HAP-1 (cell line): Measurements from ENCODE around the gene CD7.
"Not testable (repeated sequence)": the region's sequence is repeated elsewhere in the genome, so short reads cannot be mapped to it uniquely, and the experiment has no call there.

Source experiments
- DNase-seq, 2 experiments: peaks; one replicate each; pipeline ENCODE4 v3.0.0-alpha.2; 2016 to 2020; ENCODE audit warnings: low spot score in 2 of 2
- H3K27me3 ChIP-seq: fragments of 250-450 bp; sonication (Bioruptor Pico); 2 replicates; pipeline ENCODE4 v1.5.1; 2020; ENCODE audit warnings: low read depth, mild to moderate bottlenecking, moderate library complexity
- H3K36me3 ChIP-seq: fragments of 250-450 bp; sonication (Bioruptor Pico); replicated peaks from 2 replicates; pipeline ENCODE4 v1.5.1; 2020; ENCODE audit warnings: mild to moderate bottlenecking
- H3K4me1 ChIP-seq: fragments of 250-450 bp; sonication (Bioruptor Pico); 2 replicates; pipeline ENCODE4 v1.5.1; 2020; ENCODE audit warnings: mild to moderate bottlenecking
- H3K4me3 ChIP-seq: fragments of 250-450 bp; sonication (Bioruptor Pico); 2 replicates; pipeline ENCODE4 v1.5.1; 2020; ENCODE audit warnings: mild to moderate bottlenecking, moderate library complexity
- H3K9me3 ChIP-seq: fragments of 250-450 bp; sonication (Bioruptor Pico); 2 replicates; pipeline ENCODE4 v1.5.1; 2020; ENCODE audit warnings: mild to moderate bottlenecking, moderate library complexity
- in situ Hi-C: fragments of 300-500 bp; cut with MboI; formaldehyde crosslinking; loops from 3 replicates; pipeline ENCODE4 v1.14.3; 2020; ENCODE audit warnings: low sequenced_read_pairs, inconsistent platforms, mixed read lengths

CD7 gene

DNA sequence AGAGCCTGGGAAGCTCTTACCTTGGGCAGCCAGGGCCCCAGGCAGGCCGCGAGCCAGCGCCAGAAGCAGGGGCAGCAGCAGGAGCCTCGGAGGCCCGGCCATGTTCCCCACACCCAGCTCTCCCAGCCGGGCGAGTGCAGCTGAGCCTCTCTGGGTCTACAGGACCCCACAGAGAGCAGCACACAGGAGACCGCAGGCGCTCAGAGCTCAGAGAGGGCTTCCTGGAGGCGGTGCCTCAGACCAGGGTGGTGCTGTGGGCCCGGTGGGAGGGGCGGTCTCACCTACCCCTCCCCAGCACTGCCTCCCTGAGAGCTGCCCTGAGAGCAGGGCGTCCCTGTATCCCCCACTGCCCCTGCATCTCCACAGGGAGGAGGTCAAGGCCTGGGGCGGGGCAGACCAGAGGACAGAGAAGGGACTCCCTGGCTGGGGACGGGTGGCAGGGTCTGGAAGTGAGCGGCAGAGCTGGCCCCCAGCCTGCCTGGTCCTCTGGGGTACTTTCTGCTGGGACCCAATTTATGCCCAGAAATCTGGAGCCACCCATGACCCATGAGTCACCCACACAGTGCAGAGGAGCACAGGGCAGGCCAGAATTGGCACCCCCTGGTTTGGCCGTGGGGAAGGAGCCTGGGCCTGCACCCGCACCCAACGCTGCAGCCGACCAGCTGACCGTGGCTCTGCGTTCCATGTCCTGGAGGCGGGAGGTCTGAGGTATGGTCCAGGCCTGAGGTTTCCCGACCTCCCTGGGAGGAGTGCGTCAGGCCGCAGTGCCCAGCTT lies at the start of gene CD7:
CD7 (minus strand) TSS at position 215 of the 775 bp plus-strand sequence; CDS start at position 102, 113 bp downstream.
- Histone ChIP-seq H3K9me3 (no peaks in the 10 kb centered on the region), H3K4me1 (peaks cover 4% of the 10 kb centered on the region; the same call in 1 of the 2 replicates), H3K27me3 (peaks cover 13% of the 10 kb centered on the region), H3K4me3 (no peak within 1 kb of the TSS), H3K36me3 (no peaks in the 10 kb centered on the region)
- in situ Hi-C loops: no loop called here
- no peak for DNase-seq

DNA sequence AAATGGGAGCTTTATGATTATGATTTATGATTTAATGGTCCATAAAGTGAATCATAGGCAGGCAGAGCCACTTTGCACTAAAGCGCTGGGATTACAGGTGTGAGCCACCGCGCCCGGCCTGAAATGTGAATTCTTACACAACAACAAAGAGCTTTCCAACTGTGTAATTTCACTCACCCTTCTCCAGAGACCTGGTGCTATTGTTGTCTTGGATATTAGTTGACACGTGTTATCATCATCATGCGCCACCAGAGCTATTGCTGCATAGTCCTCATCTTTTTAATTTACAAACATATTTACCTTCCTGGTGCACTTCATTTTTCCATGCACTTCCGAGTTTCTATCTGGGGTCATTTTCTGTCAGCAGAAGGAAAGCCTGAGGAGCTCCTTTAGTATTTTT lies 49.3 kb upstream of the CD7 start:
- in situ Hi-C loops: no loop called here
- no peaks in the 10 kb centered on the region for H3K27me3 ChIP-seq
- no peaks in the 10 kb centered on the region; the same call in 1 of the 2 replicates for H3K4me1 ChIP-seq
- H3K4me3 ChIP-seq: no peak overlapping the region
- no peaks in the 10 kb centered on the region for H3K36me3 ChIP-seq
- no peaks in the 10 kb centered on the region for H3K9me3 ChIP-seq
- DNase-seq: no peak

DNA sequence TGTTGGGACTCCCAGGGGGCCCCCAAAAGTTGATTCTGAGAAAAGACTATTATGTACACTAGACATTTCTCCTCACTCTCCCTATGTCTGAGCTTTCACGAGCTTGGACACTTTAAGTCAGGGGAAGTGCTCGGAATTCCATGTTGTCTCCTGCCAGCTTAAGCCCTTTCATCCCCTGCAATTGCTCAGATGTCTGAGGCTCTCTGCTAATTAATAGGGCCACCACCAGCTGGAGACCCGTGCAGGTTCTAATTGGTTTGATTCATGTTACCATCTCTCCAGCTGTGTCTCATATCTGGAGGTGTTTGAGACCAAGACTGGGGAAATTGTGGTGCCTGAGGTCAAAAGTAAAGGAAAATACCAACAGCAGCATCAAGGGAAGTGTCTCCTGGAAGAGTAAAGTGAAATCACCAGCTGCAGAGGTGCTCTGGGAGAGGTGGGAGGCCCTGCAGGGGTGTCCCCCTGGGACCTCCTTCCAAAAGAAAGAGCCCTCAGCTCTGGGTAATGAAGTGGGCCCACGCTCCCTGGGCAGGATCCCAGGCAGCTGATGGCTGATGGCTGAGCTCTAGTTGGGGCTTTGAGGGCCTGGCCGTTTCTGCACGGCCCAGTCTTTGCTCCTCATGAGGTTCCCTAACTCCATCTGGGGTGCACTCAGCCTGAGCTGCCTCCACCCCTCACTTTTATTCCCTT lies 48.3 kb upstream of the CD7 start:
- Histone ChIP-seq H3K4me3 (no peak overlapping the region), H3K4me1 (no peaks in the 10 kb centered on the region; the same call in 1 of the 2 replicates), H3K27me3 (no peaks in the 10 kb centered on the region), H3K9me3 (no peaks in the 10 kb centered on the region), H3K36me3 (no peaks in the 10 kb centered on the region)
- DNase-seq: no peak
- in situ Hi-C loops: no loop called here

DNA sequence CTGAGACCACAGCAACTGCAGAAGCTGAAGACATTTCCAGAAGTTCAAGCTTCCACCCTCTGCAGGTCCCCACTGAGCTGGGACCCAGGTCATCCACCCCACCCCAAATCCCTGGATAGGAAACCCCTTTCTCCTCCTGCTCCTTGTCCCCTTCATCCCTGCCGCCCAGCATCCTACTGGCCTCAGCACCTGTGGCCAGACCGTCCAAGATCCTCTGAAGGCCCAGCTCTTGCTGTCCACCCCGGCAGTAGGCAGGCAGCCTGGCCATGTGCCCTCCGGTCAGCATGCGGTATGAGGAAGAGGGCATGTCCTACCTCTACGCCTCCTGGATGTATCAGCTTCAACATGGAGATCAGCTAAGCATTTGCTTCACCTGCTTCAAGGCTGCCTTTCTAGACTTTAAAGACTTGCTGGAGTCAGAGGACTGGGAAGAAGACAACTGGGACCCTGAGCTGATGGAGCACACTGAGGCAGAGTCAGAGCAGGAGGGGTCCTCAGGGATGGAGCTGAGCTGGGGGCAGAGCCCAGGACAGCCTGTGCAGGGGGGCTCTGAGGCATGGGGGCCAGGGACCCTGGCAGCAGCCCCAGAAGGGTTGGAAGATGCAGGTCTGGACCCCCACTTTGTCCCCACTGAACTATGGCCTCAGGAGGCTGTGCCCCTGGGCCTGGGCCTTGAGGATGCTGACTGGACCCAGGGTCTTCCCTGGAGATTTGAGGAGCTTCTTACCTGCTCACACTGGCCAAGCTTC lies 44.7 kb upstream of the CD7 start:
- in situ Hi-C loops: no loop called here

DNA sequence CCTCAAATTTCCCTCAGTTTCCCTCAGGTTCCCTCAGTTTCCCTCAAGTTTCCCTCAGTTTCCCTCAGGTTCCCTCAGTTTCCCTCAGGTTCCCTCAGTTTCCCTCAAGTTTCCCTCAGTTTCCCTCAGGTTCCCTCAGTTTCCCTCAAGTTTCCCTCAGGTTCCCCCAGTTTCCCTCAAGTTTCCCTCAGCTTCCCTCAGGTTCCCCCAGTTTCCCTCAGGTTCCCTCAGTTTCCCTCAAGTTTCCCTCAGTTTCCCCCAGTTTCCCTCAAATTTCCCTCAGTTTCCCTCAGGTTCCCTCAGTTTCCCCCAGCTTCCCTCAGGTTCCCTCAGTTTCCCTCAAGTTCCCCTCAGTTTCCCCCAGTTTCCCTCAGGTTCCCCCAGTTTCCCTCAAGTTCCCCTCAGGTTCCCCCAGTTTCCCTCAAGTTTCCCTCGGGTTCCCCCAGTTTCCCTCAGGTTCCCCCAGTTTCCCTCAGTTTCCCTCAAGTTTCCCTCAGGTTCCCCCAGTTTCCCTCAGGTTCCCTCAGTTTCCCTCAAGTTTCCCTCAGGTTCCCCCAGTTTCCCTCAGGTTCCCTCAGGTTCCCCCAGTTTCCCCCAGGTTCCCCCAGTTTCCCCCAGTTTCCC lies 42.2 kb upstream of the CD7 start:
- H3K4me3 ChIP-seq, H3K9me3 ChIP-seq, DNase-seq, in situ Hi-C loops, H3K36me3 ChIP-seq, H3K27me3 ChIP-seq, H3K4me1 ChIP-seq: not testable (repeated sequence)

More for the DNA sequence above, 44.7 kb upstream of the CD7 start:
- Histone ChIP-seq H3K36me3 (no peaks in the 10 kb centered on the region), H3K4me1 (peaks cover 7% of the 10 kb centered on the region), H3K4me3 (no peak overlapping the region), H3K9me3 (no peaks in the 10 kb centered on the region), H3K27me3 (no peaks in the 10 kb centered on the region)
- DNase-seq: no peak

DNA sequence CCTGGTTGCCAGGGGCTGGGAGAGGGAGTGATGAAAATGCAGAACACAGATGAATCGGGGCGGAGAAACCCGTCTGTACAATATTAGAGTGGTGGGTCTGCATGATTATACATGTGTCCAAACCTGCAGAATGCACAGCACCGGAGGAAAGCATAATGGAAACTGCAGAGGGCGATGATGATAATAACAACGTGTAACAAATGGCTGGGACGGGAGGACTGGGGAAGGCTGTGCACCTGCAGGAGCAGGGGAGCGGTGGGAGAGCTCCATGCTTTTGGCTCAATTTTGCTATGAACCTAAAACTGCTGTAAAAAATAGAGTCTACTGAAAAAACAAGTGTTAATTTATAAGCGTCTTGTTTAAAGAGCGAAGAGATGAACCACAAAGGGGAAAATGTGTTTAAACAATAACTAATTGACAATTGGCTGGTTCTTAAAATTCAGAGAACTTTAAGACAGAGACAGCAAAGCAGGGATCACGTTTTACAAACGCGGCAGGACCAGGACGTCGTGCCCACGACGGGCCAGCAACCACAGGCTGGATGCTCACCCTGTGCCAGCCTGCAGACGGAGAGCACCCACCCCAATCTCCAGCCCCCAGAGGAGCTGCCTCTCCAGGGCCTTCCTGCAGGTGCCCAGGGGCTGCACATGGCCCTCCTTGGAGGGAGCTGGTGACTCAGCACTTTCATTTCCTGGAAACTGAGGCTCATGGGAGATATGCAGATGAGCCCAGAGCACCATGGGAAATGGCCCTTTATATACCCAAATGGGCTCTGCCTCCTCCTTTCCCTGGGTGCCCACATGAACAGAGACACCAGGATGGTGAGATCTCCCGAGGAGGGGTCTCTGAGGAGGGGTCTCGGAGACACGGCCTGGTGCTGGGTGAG lies 41.3 kb upstream of the CD7 start, which contains the start of gene TEX19:
TEX19 (plus strand) TSS at position 783 of the 886 bp plus-strand sequence. CDS start 2,904 bp downstream, outside the sequence.
- no peaks in the 10 kb centered on the region for H3K36me3 ChIP-seq
- H3K4me3 ChIP-seq: no peak within 1 kb of the TSS
- in situ Hi-C loops: no loop called here
- no peaks in the 10 kb centered on the region for H3K27me3 ChIP-seq
- peaks cover 7% of the 10 kb centered on the region for H3K4me1 ChIP-seq
- peak in 1 of 2 experiments; percentile 43 for DNase-seq
- no peaks in the 10 kb centered on the region for H3K9me3 ChIP-seq

DNA sequence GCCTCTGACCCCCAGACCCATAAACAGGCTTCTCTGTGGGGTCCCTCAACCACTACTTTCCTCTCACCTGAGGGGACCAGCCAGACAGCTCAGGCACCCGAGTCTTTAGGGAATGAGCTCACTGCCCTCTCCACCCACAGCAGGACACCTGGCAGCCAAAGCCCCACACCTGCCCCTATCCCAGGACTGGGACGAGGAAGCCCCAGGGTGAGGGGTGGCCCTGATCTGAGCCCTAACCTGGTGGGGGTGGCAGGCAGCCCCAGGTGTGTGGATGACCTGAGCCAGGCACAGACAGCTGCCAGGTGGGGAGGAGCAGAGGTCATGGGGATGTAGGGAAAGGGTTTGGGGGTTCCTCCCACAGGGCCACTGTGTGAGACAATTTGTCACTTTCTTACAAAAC lies 40.0 kb upstream of the CD7 start:
- Histone ChIP-seq H3K36me3 (no peaks in the 10 kb centered on the region), H3K4me3 (no peak overlapping the region), H3K4me1 (peaks cover 7% of the 10 kb centered on the region), H3K27me3 (no peaks in the 10 kb centered on the region), H3K9me3 (no peaks in the 10 kb centered on the region)
- no peak for DNase-seq
- in situ Hi-C loops: no loop called here

DNA sequence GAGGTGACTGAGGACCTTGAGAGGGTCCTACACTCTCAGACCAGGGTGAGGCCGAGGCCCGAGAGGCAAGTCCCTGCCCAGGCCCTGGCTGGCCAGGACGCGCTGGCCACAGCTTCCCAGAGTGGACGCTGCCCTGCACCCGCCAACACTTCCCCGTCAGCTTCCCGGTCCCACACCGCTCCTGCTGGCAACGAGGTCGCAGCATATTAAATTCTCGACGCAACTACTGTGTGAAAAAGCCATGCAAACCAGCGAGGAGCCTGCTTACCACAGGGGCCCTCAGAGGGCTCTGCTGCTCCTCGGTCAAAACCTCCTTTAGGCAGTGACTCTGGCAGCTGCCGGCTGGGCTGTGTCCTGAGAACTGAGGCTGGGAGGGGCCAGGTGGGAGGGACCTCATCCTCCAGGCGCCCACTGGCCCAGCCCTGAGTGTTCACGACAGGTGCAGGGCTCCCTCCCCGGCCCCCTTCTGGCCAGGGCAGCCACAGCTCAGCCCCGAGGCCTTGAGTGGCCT lies 39.5 kb upstream of the CD7 start:
- in situ Hi-C loops: no loop called here
- Histone ChIP-seq H3K27me3 (no peaks in the 10 kb centered on the region), H3K9me3 (no peaks in the 10 kb centered on the region), H3K36me3 (no peaks in the 10 kb centered on the region), H3K4me3 (no peak overlapping the region), H3K4me1 (peaks cover 7% of the 10 kb centered on the region)
- DNase-seq: no peak

DNA sequence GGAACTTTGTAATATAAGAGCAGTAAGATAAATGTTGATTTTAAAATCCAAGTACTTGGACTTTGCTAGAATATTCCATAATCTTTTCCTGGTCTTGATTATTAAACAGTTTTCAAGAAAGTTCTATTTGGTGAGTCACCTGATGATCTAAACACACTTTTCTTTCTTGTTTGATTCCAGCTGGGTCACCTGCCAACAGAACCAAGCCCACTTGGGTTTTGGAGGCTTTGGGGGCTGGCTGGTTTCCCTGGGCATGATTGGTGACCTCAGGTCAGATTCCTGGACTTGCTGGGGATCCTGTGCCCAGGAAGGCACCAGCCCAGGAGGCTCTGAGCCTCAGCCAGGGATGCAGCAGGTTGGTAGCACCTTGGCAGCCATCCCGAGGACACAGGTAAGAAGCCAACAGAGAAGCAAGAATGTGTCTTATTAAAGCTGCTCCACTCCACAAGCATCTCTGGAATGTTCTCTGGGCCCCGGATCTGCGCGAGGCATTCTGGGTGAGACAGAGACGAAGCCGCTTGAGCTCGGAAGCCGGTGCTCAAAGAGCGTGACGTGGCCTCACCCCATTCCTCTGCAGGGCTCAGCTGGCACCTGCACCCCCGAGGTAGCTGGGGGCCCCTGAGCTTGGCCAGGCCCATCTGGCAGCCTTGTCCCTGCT lies 38.5 kb upstream of the CD7 start:
- DNase-seq: no peak
- H3K9me3 ChIP-seq: no peaks in the 10 kb centered on the region
- in situ Hi-C loops: no loop called here
- peaks cover 7% of the 10 kb centered on the region for H3K4me1 ChIP-seq
- no peak overlapping the region for H3K4me3 ChIP-seq
- H3K27me3 ChIP-seq: no peaks in the 10 kb centered on the region
- H3K36me3 ChIP-seq: no peaks in the 10 kb centered on the region

DNA sequence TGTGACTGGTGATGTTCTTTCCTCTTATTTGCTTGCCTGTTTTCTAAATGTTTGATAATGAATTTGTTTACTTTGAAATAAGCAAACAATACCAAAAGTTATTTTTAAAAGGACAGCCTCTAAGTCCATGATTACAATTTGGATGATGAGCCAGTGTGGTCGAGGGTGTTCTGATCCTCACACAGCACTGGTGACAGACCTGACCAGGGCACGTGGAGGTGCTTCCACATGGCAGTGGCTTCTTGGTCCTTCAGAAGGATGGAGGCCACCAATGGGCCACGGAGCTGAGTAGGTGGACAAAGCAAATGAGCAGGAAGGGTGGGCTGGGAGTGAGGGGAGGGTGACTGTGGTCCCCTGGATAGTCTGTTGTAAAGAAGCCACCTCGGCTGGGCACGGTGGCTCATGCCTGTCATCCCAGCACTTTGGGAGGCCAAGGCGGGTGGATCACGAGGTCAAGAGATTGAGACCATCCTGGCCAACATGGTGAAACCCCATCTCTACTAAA lies 37.4 kb upstream of the CD7 start:
- in situ Hi-C loops: loop anchor here (5.0 kb wide), 1 partner anchor 57 kb away; no protein-coding TSS in a partner anchor
- Histone ChIP-seq H3K4me3 (no peak overlapping the region), H3K27me3 (no peaks in the 10 kb centered on the region), H3K4me1 (peaks cover 7% of the 10 kb centered on the region), H3K9me3 (no peaks in the 10 kb centered on the region), H3K36me3 (no peaks in the 10 kb centered on the region)
- DNase-seq: no peak

DNA sequence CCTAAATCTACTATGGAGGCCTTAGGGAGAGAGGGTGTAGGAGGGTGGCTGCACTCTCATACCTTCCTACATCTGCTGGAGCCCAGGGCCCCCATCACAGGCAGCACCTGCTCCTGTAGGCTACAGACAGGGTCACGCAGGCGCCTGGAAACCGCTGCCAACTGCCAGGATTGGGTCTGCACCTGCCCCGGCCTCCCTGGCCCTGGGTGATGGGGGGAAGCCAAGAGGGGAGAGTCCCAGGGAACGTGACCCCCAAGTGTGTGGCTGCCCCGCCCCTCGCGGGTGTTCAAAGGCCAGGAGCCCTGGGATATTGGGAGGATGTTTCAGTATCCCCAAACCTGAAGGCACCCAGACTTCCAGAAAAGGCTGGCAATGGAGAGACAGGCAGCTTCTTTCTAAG lies 36.1 kb upstream of the CD7 start:
- Histone ChIP-seq H3K36me3 (no peaks in the 10 kb centered on the region), H3K9me3 (no peaks in the 10 kb centered on the region), H3K4me1 (peaks cover under 1% of the 10 kb centered on the region), H3K27me3 (no peaks in the 10 kb centered on the region), H3K4me3 (no peak overlapping the region)
- no peak for DNase-seq
- in situ Hi-C loops: loop anchor here (5.0 kb wide), 1 partner anchor 59 kb away; no protein-coding TSS in a partner anchor
